HepG2 (cell line): ENCODE data around the gene CBLC. TPM values are rescaled to one million over a fixed set of nuclear protein-coding genes. Genes with fewer than 3 reads are reported as not detected.

Experiments
- ARID5B ChIP-seq: IDR thresholded peaks from 2 replicates; pipeline ENCODE4 v1.4.0; 2020; ENCODE audit warnings: mild to moderate bottlenecking, missing genetic modification reagents
- CBX2 ChIP-seq, 2 experiments: fragments of 200-600 bp in 1 of 2; sonication (generic); formaldehyde crosslinking in 1 of 2; IDR thresholded peaks; 2 replicates each; pipeline versions ENCODE4 v1.7.0 to v1.8.1; 2018 to 2022; ENCODE audit warnings: low read depth in 2 of 2, low read length in 1 of 2, mild to moderate bottlenecking in 1 of 2, missing genetic modification reagents in 1 of 2
- ERF ChIP-seq: IDR thresholded peaks from 2 replicates; pipeline ENCODE4 v1.6.1; 2018; ENCODE audit warnings: missing biosample characterization, missing genetic modification reagents
- FOXO1 ChIP-seq: sonication (generic); formaldehyde crosslinking; IDR thresholded peaks from 2 replicates; pipeline ENCODE4 v1.4.0; 2020; ENCODE audit warnings: missing genetic modification reagents
- GABPA ChIP-seq, 2 experiments: IDR thresholded peaks; 2 replicates each; pipeline ENCODE4 v1.6.1; 2011 to 2016; ENCODE audit warnings: low read depth in 2 of 2, low read length in 1 of 2, missing biosample characterization in 1 of 2, missing genetic modification characterization in 1 of 2
- GRHL1 ChIP-seq: sonication (generic); formaldehyde crosslinking; conservative IDR thresholded peaks from 2 replicates; pipeline ENCODE4 v1.8.0; 2022; ENCODE audit warnings: missing genetic modification reagents
- GZF1 ChIP-seq: sonication (generic); formaldehyde crosslinking; IDR thresholded peaks from 2 replicates; pipeline ENCODE4 v1.5.1; 2020; ENCODE audit warnings: mild to moderate bottlenecking, missing genetic modification reagents
- KLF12 ChIP-seq: sonication (generic); formaldehyde crosslinking; IDR thresholded peaks from 2 replicates; pipeline ENCODE4 v1.4.0; 2020; ENCODE audit warnings: missing genetic modification reagents, borderline replicate concordance
- MEIS2 ChIP-seq: sonication (generic); formaldehyde crosslinking; IDR thresholded peaks from 2 replicates; pipeline ENCODE4 v1.9.0; 2021; ENCODE audit warnings: mild to moderate bottlenecking, missing genetic modification reagents
- SALL1 ChIP-seq: sonication (generic); formaldehyde crosslinking; IDR thresholded peaks from 2 replicates; pipeline ENCODE4 v1.8.0; 2022; ENCODE audit warnings: mild to moderate bottlenecking, missing genetic modification reagents
- SP5 ChIP-seq: IDR thresholded peaks from 2 replicates; pipeline ENCODE4 v1.6.1; 2016; ENCODE audit warnings: low read depth, borderline replicate concordance
- TBL1XR1 ChIP-seq: fragments of 150-350 bp; IDR thresholded peaks from 2 replicates; pipeline ENCODE4 v1.6.1; 2014; ENCODE audit warnings: borderline replicate concordance, low read length; ENCODE audit not compliant: partially characterized antibody
- TGIF2 ChIP-seq: IDR thresholded peaks from 2 replicates; pipeline ENCODE4 v1.6.1; 2016; ENCODE audit warnings: control low read depth, missing compliant biosample characterization
- polyA plus RNA-seq, 8 experiments: library from polyadenylated mRNA; depleted of rRNA in 3 of 8; stranded (reverse) in 7 of 8; unstranded in 1 of 8; fragments of >200 nt; fragmentation: Illumina TruSeq in 4 of 8; extraction: Trizol in 4 of 8; gene quantifications; 2 replicates each; pipeline versions ENCODE4 v1.2.1 to v1.2.3, GENCODE V29; 2011 to 2016; ENCODE audit warnings: low read depth in 4 of 8, missing spikeins in 1 of 8, mixed read lengths in 1 of 8; ENCODE audit not compliant: insufficient read depth in 1 of 8
- total RNA-seq, 5 experiments: library from RNA; depleted of rRNA; stranded (reverse); fragments of >200 nt; fragmentation: Illumina TruSeq; extraction: Trizol; gene quantifications; 2 replicates each; pipeline ENCODE4 v1.2.3, GENCODE V29; 2016; ENCODE audit warnings: low read depth in 1 of 5
- TF ChIP-seq, protein P1 (sequence below): IDR thresholded peaks from 2 replicates; pipeline ENCODE4 v1.6.1; 2016; ENCODE audit warnings: missing genetic modification reagents, missing compliant biosample characterization
- TF ChIP-seq, protein P2 (sequence below): sonication (generic); formaldehyde crosslinking; IDR thresholded peaks from 2 replicates; pipeline ENCODE4 v1.4.0; 2020; ENCODE audit warnings: missing genetic modification reagents, borderline replicate concordance
- TF ChIP-seq, protein P3 (sequence below): sonication (generic); formaldehyde crosslinking; IDR thresholded peaks from 2 replicates; pipeline ENCODE4 v1.5.1; 2020; ENCODE audit warnings: mild to moderate bottlenecking, missing genetic modification reagents, borderline replicate concordance

CBLC gene
- total and polyA plus RNA-seq, 2 of the 13 experiments (the other 11 are each of a cell fraction or from before 2014, with no cell fraction given): 1.8 to 2.6 TPM

DNA sequence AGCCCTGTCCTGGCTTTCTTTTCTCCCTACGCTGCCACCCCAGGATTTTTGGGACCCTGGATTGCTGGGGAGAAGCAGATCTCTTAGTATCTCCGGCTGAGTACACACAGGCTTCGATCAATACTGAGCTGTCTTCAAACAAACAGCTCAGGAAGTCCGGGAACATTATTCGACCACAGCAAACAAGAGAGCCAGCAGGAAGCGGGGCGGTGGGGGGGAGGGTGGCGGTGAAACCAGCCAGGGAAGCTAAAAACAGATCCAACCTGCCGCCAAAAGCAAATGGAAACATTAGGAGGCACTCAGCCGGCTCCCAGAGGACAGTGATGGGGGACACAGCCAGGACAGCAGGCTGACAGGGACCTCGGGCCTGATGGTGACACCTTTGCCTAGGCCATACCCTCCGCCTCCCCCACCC lies 19.0 kb downstream of the CBLC start (continued):
- TF ChIP-seq MEIS2 (CRISPR knock-in tag): 0 out of 2 replicates have a peak, but pooled peaks have one; percentile 35
- peak; percentile 75 for TF ChIP-seq ERF (CRISPR knock-in tag)
- TF ChIP-seq TBL1XR1: peak; percentile 38
- peak; percentile 59; the same call in 1 of the 2 replicates for TF ChIP-seq SP5 (CRISPR knock-in tag)
- no peak for TF ChIP-seq GZF1 (CRISPR knock-in tag)
- TF ChIP-seq FOXO1 (CRISPR knock-in tag): peak; percentile 87
- no peak for TF ChIP-seq GRHL1
- TF ChIP-seq KLF12 (CRISPR knock-in tag): 0 out of 2 replicates have a peak, but pooled peaks have one; percentile 22
- TF ChIP-seq, protein P1, sequence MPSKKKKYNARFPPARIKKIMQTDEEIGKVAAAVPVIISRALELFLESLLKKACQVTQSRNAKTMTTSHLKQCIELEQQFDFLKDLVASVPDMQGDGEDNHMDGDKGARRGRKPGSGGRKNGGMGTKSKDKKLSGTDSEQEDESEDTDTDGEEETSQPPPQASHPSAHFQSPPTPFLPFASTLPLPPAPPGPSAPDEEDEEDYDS (CRISPR knock-in tag): peak; percentile 45; the same call in 1 of the 2 replicates
- TF ChIP-seq TGIF2 (CRISPR knock-in tag): 0 out of 2 replicates have a peak, but pooled peaks have one; percentile 14
- TF ChIP-seq, protein P2, sequence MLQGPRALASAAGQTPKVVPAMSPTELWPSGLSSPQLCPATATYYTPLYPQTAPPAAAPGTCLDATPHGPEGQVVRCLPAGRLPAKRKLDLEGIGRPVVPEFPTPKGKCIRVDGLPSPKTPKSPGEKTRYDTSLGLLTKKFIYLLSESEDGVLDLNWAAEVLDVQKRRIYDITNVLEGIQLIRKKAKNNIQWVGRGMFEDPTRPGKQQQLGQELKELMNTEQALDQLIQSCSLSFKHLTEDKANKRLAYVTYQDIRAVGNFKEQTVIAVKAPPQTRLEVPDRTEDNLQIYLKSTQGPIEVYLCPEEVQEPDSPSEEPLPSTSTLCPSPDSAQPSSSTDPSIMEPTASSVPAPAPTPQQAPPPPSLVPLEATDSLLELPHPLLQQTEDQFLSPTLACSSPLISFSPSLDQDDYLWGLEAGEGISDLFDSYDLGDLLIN (CRISPR knock-in tag): peak; percentile 60; the same call in 1 of the 2 replicates
- TF ChIP-seq, protein P3, sequence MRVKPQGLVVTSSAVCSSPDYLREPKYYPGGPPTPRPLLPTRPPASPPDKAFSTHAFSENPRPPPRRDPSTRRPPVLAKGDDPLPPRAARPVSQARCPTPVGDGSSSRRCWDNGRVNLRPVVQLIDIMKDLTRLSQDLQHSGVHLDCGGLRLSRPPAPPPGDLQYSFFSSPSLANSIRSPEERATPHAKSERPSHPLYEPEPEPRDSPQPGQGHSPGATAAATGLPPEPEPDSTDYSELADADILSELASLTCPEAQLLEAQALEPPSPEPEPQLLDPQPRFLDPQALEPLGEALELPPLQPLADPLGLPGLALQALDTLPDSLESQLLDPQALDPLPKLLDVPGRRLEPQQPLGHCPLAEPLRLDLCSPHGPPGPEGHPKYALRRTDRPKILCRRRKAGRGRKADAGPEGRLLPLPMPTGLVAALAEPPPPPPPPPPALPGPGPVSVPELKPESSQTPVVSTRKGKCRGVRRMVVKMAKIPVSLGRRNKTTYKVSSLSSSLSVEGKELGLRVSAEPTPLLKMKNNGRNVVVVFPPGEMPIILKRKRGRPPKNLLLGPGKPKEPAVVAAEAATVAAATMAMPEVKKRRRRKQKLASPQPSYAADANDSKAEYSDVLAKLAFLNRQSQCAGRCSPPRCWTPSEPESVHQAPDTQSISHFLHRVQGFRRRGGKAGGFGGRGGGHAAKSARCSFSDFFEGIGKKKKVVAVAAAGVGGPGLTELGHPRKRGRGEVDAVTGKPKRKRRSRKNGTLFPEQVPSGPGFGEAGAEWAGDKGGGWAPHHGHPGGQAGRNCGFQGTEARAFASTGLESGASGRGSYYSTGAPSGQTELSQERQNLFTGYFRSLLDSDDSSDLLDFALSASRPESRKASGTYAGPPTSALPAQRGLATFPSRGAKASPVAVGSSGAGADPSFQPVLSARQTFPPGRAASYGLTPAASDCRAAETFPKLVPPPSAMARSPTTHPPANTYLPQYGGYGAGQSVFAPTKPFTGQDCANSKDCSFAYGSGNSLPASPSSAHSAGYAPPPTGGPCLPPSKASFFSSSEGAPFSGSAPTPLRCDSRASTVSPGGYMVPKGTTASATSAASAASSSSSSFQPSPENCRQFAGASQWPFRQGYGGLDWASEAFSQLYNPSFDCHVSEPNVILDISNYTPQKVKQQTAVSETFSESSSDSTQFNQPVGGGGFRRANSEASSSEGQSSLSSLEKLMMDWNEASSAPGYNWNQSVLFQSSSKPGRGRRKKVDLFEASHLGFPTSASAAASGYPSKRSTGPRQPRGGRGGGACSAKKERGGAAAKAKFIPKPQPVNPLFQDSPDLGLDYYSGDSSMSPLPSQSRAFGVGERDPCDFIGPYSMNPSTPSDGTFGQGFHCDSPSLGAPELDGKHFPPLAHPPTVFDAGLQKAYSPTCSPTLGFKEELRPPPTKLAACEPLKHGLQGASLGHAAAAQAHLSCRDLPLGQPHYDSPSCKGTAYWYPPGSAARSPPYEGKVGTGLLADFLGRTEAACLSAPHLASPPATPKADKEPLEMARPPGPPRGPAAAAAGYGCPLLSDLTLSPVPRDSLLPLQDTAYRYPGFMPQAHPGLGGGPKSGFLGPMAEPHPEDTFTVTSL (CRISPR knock-in tag): peak; percentile 83; the same call in 1 of the 2 replicates
- TF ChIP-seq GABPA (IDR thresholded peaks at IDR 0.05; ENCODE audit: low read depth, low read length): no peak
- TF ChIP-seq GABPA (CRISPR knock-in tag; IDR thresholded peaks at IDR 0.05; ENCODE audit: low read depth): peak; percentile 74
- peak; percentile 76 for TF ChIP-seq SALL1
- TF ChIP-seq CBX2 (IDR thresholded peaks at IDR 0.05; ENCODE audit: low read depth, low read length): no peak
- TF ChIP-seq CBX2 (CRISPR knock-in tag; IDR thresholded peaks at IDR 0.05; ENCODE audit: low read depth): no peak
- TF ChIP-seq ARID5B (CRISPR knock-in tag): peak; percentile 82
